ENCODE data around the gene TYW1B. TPM values are rescaled to one million over a fixed set of nuclear protein-coding genes. Genes with fewer than 3 reads are reported as not detected.
"Not testable (repeated sequence)": the region's sequence is repeated elsewhere in the genome, so short reads cannot be mapped to it uniquely, and the experiment has no call there.

Gene TYW1B
- 1 to 10 TPM; 1.4 to 5.5 (median 3.0) TPM for total RNA-seq

- DNase-seq (ENCODE audit: low spot score in 2 of 2), result peak; percentile 98 to 99
- TF ChIP-seq POLR2A (IDR thresholded peaks at IDR 0.05) (peak in 1 of 2 donors; percentile 38), POLR2AphosphoS5 (IDR thresholded peaks at IDR 0.05) (peak in 1 of 3 donors; percentile 61)
- H3K4me1 ChIP-seq, result peaks cover 29% of the 10 kb centered on the region
- peak within 1 kb of the TSS; percentile 79 for H3K4me3 ChIP-seq
- not testable (repeated sequence) for H3K27me3 ChIP-seq, H3K9me3 ChIP-seq
- peaks cover 16% of the 10 kb centered on the region for H3K36me3 ChIP-seq
- H3K27ac ChIP-seq, result peak within 1 kb of the TSS; percentile 79
- WGBS, result 1% methylated on average over 36 of the region's 49 CpGs
Measured at GRCh38 chr7:72827839-72828591, at the start of gene TYW1B. Gene TYW1B, minus strand, starts transcription at chr7:72828200. Its CDS starts 125 bp downstream, at chr7:72828075.

- H3K4me1 ChIP-seq; DNase-seq (ENCODE audit: low spot score in 2 of 2); H3K27ac ChIP-seq; H3K9me3 ChIP-seq; H3K4me3 ChIP-seq; H3K27me3 ChIP-seq; H3K36me3 ChIP-seq: not testable (repeated sequence)
- WGBS, result 60% methylated on average over 6 of the region's 7 CpGs
Measured at GRCh38 chr7:72867591-72867990, 39.6 kb upstream of the TYW1B start.

- not testable (repeated sequence) for H3K27ac ChIP-seq; H3K9me3 ChIP-seq; H3K27me3 ChIP-seq; H3K4me3 ChIP-seq; H3K4me1 ChIP-seq; H3K36me3 ChIP-seq; DNase-seq (ENCODE audit: low spot score in 2 of 2)
- WGBS, result 81% methylated on average over 9 of the region's 9 CpGs
Measured at GRCh38 chr7:72858846-72859400, 30.9 kb upstream of the TYW1B start.

GRCh38 chr7:72857925-72858324 lies 29.9 kb upstream of the TYW1B start:
- not testable (repeated sequence) for H3K27me3 ChIP-seq; H3K4me1 ChIP-seq; DNase-seq (ENCODE audit: low spot score in 2 of 2); H3K4me3 ChIP-seq; H3K9me3 ChIP-seq; H3K27ac ChIP-seq; H3K36me3 ChIP-seq
- 29% methylated on average over 1 of the region's 1 CpG for WGBS

- H3K4me1 ChIP-seq; H3K4me3 ChIP-seq; H3K27me3 ChIP-seq; DNase-seq (ENCODE audit: low spot score in 2 of 2); H3K27ac ChIP-seq; H3K9me3 ChIP-seq; H3K36me3 ChIP-seq: not testable (repeated sequence)
- 100% methylated on average over 5 of the region's 6 CpGs for WGBS
Measured at GRCh38 chr7:72855261-72855660, 27.3 kb upstream of the TYW1B start.

- H3K27me3 ChIP-seq; H3K27ac ChIP-seq; H3K36me3 ChIP-seq; H3K4me1 ChIP-seq; H3K4me3 ChIP-seq; DNase-seq (ENCODE audit: low spot score in 2 of 2); H3K9me3 ChIP-seq: not testable (repeated sequence)
- 100% methylated on average over 1 of the region's 2 CpGs for WGBS
Measured at GRCh38 chr7:72852937-72853336, 24.9 kb upstream of the TYW1B start.

GRCh38 chr7:72850746-72851145 lies 22.7 kb upstream of the TYW1B start:
- WGBS, result 90% methylated on average over 3 of the region's 3 CpGs

GRCh38 chr7:72844146-72844545 lies 16.1 kb upstream of the TYW1B start:
- WGBS, result 94% methylated on average over 15 of the region's 15 CpGs
- DNase-seq (ENCODE audit: low spot score in 2 of 2); H3K4me3 ChIP-seq; H3K4me1 ChIP-seq; H3K27ac ChIP-seq; H3K9me3 ChIP-seq; H3K27me3 ChIP-seq; H3K36me3 ChIP-seq: not testable (repeated sequence)

More at GRCh38 chr7:72850746-72851145, 22.7 kb upstream of the TYW1B start:
- H3K36me3 ChIP-seq; H3K27ac ChIP-seq; H3K4me3 ChIP-seq; H3K4me1 ChIP-seq; DNase-seq (ENCODE audit: low spot score in 2 of 2); H3K27me3 ChIP-seq; H3K9me3 ChIP-seq: not testable (repeated sequence)

GRCh38 chr7:72843166-72843565 lies 15.2 kb upstream of the TYW1B start:
- not testable (repeated sequence) for H3K27me3 ChIP-seq; H3K4me1 ChIP-seq; H3K9me3 ChIP-seq; H3K27ac ChIP-seq; DNase-seq (ENCODE audit: low spot score in 2 of 2); H3K4me3 ChIP-seq; H3K36me3 ChIP-seq
- WGBS, result 84% methylated on average over 4 of the region's 4 CpGs

- peaks cover 14% of the 10 kb centered on the region for H3K36me3 ChIP-seq
- DNase-seq (ENCODE audit: low spot score in 2 of 2); H3K9me3 ChIP-seq; H3K27me3 ChIP-seq; H3K27ac ChIP-seq; H3K4me3 ChIP-seq; H3K4me1 ChIP-seq: not testable (repeated sequence)
- WGBS, result 93% methylated on average over 6 of the region's 6 CpGs
Measured at GRCh38 chr7:72840966-72841511, 13.0 kb upstream of the TYW1B start.

- not testable (repeated sequence) for DNase-seq (ENCODE audit: low spot score in 2 of 2)
Measured at GRCh38 chr7:72838315-72838714, 10.3 kb upstream of the TYW1B start.

GRCh38 chr7:72837291-72837690 lies 9.3 kb upstream of the TYW1B start:
- not testable (repeated sequence) for H3K4me3 ChIP-seq; H3K27ac ChIP-seq; H3K27me3 ChIP-seq; DNase-seq (ENCODE audit: low spot score in 2 of 2); H3K4me1 ChIP-seq; H3K9me3 ChIP-seq
- 83% methylated on average over 3 of the region's 3 CpGs for WGBS
- H3K36me3 ChIP-seq, result peaks cover 48% of the 10 kb centered on the region

More at GRCh38 chr7:72838315-72838714, 10.3 kb upstream of the TYW1B start:
- not testable (repeated sequence) for H3K27me3 ChIP-seq, H3K9me3 ChIP-seq, H3K27ac ChIP-seq, H3K4me1 ChIP-seq, H3K4me3 ChIP-seq
- peaks cover 39% of the 10 kb centered on the region for H3K36me3 ChIP-seq
- WGBS, result 91% methylated on average over 6 of the region's 6 CpGs

- peaks cover 39% of the 10 kb centered on the region for H3K36me3 ChIP-seq
- WGBS, result 13% methylated on average over 5 of the region's 5 CpGs
- H3K4me1 ChIP-seq, result peaks cover 24% of the 10 kb centered on the region
- H3K27me3 ChIP-seq; DNase-seq (ENCODE audit: low spot score in 2 of 2); H3K9me3 ChIP-seq: not testable (repeated sequence)
- H3K4me3 ChIP-seq, result peak overlapping the region; percentile 79
- peak overlapping the region; percentile 98 for H3K27ac ChIP-seq
Measured at GRCh38 chr7:72830567-72830966, 2.6 kb upstream of the TYW1B start.

Data from suprapubic skin (tissue), 4 donors.